HUES48 (cell line): ENCODE data around the gene ADGRL2.

Experiments used
- H3K27ac ChIP-seq: one replicate; pipeline ENCODE4 v1.7.0; 2013; ENCODE audit warnings: low read depth, low read length, inconsistent platforms
- H3K27me3 ChIP-seq: 2 replicates; pipeline ENCODE4 v1.6.1; 2013; ENCODE audit warnings: mild to moderate bottlenecking, low read length; ENCODE audit not compliant: control insufficient read depth, insufficient read depth
- H3K36me3 ChIP-seq: 2 replicates; pipeline ENCODE4 v1.6.1; 2013; ENCODE audit warnings: low read length; ENCODE audit not compliant: control insufficient read depth, insufficient read depth
- H3K4me1 ChIP-seq: 2 replicates; pipeline ENCODE4 v1.6.1; 2013; ENCODE audit warnings: mild to moderate bottlenecking, low read length; ENCODE audit not compliant: control insufficient read depth, insufficient read depth
- H3K4me3 ChIP-seq: 2 replicates; pipeline ENCODE4 v1.5.1; 2013; ENCODE audit warnings: mild to moderate bottlenecking, low read depth, low read length
- H3K9ac ChIP-seq: 2 replicates; pipeline ENCODE4 v1.6.1; 2013; ENCODE audit warnings: mild to moderate bottlenecking, low read depth, low read length, moderate library complexity
- H3K9me3 ChIP-seq: 2 replicates; pipeline ENCODE4 v1.6.1; 2013; ENCODE audit warnings: low read length; ENCODE audit not compliant: control insufficient read depth, insufficient read depth

Gene ADGRL2

DNA sequence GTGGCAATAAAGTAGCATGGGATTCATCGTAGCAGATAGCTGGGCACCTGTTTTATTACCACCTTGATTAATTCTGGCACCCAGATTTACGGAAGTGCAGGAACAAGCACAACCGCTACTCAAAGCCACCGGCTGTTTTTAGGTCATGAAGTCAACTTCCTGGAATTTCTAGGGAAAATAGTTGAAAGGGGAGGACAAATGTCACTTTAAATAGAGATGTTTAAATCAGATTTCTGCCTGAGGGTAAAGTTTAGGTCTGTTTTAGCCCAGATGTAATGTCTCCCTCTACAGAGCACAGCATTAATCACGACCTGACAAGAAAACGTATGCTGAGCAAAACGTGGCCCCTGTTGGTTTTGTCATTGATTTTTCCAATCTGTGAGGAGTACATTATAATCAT lies 8.0 kb downstream of the ADGRL2 start:
- no peak overlapping the region for H3K4me3 ChIP-seq
- H3K27me3 ChIP-seq, result no peaks in the 10 kb centered on the region
- no peak overlapping the region for H3K9ac ChIP-seq
- H3K9me3 ChIP-seq, result no peaks in the 10 kb centered on the region
- H3K4me1 ChIP-seq, result peaks cover 67% of the 10 kb centered on the region
- H3K36me3 ChIP-seq, result no peaks in the 10 kb centered on the region
- H3K27ac ChIP-seq, result peak overlapping the region; percentile 43

DNA sequence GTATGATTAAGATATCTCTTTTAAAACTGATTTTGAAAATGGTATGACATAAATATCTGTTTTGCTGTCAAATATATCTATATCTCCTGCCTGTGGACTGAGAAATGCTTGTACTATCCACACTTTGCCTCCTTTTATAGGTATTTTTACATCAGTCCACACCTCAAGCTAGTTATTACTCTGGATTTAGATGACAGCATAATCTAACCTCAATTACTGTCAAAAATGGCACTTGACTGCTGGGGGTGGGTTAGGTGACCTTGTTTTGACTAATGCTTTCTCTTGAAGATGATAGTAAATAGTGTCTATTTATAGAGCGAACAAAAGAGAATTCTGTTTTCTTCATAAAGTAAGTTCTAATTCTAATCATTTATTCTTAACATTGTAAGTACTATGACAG lies 9.1 kb downstream of the ADGRL2 start:
- peaks cover 60% of the 10 kb centered on the region for H3K4me1 ChIP-seq

DNA sequence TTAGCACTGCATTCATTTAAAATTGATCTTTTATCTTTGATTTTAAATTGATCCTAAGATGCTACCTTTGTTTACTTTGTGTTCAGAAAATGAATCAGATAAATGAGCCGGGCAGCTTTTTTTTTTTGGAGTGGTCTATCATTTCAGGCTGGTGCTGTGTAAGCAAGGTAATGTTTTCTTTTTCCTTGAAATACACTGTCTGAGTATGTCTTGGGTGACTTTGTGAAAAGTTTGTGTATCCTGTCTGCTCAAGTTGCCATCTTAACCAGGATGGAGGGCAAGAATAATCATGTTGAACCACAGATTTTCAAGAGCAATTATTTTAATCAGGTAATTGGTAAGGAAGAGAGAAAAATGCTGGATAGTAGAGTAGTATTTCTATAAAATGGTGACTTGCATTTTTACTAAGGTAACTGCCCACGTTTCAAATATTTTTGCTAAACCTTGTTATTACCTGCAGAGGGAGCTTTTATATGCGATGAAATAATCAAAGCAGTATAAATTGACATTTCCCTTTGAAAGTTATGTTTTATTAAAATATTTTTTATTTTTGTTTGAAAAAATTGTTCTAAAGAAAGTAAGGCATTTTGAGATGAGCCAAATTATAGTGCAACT lies 11.1 kb downstream of the ADGRL2 start:
- peaks cover 44% of the 10 kb centered on the region for H3K4me1 ChIP-seq

More for the DNA sequence above, 9.1 kb downstream of the ADGRL2 start:
- H3K9me3 ChIP-seq, result no peaks in the 10 kb centered on the region
- H3K27ac ChIP-seq, result no peak overlapping the region
- H3K27me3 ChIP-seq, result no peaks in the 10 kb centered on the region
- no peaks in the 10 kb centered on the region for H3K36me3 ChIP-seq
- no peak overlapping the region for H3K4me3 ChIP-seq
- H3K9ac ChIP-seq, result no peak overlapping the region

DNA sequence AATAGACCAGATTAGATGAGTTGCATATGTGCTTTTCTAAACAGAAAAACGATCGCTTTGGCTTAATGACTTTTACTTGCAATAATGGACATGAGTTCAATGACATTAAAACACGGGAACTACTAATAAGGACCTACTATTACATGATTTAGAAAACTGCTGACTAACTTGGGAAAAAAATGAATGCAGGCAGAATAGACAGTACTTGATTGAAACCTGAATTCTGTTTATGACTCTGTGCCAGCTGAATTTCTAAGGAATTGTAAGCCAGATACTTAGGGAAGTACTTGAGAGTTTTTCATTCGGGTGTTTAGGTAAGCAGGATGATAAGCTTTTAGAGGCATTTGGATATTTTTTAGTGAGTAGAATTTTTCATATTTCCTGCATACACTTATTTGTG lies 12.0 kb downstream of the ADGRL2 start:
- Histone ChIP-seq H3K9me3 (no peaks in the 10 kb centered on the region), H3K27me3 (no peaks in the 10 kb centered on the region), H3K27ac (no peak overlapping the region), H3K4me1 (peaks cover 36% of the 10 kb centered on the region), H3K4me3 (no peak overlapping the region), H3K9ac (no peak overlapping the region), H3K36me3 (no peaks in the 10 kb centered on the region)

More for the DNA sequence above, 11.1 kb downstream of the ADGRL2 start:
- H3K9me3 ChIP-seq, result no peaks in the 10 kb centered on the region
- H3K36me3 ChIP-seq, result no peaks in the 10 kb centered on the region
- H3K27ac ChIP-seq, result no peak overlapping the region
- H3K4me3 ChIP-seq, result no peak overlapping the region
- H3K9ac ChIP-seq, result no peak overlapping the region
- no peaks in the 10 kb centered on the region for H3K27me3 ChIP-seq

DNA sequence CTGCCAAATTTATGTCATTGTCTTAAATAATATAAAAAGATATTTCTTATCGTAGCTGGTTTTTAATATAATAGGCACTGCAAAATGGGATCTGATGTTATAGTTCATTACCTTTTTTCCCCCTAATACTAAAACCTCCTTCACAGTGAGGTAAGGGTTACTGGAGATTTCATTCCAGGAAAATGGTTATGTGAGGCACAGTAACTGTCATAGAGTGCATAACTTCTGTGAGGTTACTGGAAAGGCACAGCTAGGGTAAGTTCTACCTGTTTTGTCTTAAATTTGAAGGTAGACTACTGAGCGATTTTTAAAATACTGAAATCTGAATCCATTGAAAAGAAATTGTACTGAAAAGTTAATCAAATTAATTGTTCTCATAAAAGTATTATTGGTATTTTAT lies 13.0 kb downstream of the ADGRL2 start:
- H3K36me3 ChIP-seq, result no peaks in the 10 kb centered on the region
- H3K9ac ChIP-seq, result no peak overlapping the region
- no peaks in the 10 kb centered on the region for H3K9me3 ChIP-seq
- peaks cover 38% of the 10 kb centered on the region for H3K4me1 ChIP-seq
- H3K27me3 ChIP-seq, result no peaks in the 10 kb centered on the region
- H3K4me3 ChIP-seq, result no peak overlapping the region
- no peak overlapping the region for H3K27ac ChIP-seq

DNA sequence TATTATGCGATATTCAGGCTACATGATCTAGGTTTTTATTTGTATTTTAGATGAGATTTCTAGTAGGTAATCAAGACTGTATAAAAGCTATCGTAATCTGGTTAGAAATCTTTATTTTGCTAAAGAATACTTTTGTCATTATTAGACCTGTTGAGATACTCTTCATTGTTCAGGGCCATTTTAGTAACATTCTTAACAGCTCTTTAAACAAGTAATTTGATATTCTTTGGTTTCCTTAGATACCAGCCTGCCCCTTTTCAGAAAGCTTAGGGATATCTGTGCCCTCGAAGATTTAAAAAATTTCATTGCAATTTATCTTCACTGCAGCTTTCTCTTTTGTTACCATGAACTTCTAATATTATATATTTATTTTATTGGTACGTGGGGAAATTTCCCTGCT lies 18.9 kb downstream of the ADGRL2 start:
- Histone ChIP-seq H3K9me3 (no peaks in the 10 kb centered on the region), H3K9ac (no peak overlapping the region), H3K4me1 (peaks cover 51% of the 10 kb centered on the region), H3K27ac (no peak overlapping the region), H3K4me3 (no peak overlapping the region), H3K27me3 (no peaks in the 10 kb centered on the region), H3K36me3 (no peaks in the 10 kb centered on the region)

DNA sequence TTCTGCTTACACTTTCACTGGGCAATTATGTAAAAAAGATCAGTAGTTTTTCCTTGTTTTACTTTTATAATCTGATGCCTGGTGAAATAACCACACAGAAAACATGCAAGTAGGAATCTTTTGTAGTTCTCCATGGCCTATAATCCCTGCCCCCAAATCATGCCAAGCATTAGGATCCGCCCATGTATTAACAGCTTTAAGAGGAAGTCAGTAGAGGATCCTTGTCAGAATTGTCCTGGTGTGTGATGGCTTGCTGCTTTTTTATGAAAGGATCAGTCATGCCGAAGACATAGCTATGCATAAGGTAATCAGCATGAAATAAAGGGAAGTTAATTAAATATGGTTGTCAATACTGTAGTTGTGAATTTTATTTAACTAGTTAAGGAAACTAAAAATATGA lies 20.0 kb downstream of the ADGRL2 start:
- Histone ChIP-seq H3K4me1 (peaks cover 49% of the 10 kb centered on the region), H3K27ac (peak overlapping the region; percentile 18), H3K9me3 (no peaks in the 10 kb centered on the region)

DNA sequence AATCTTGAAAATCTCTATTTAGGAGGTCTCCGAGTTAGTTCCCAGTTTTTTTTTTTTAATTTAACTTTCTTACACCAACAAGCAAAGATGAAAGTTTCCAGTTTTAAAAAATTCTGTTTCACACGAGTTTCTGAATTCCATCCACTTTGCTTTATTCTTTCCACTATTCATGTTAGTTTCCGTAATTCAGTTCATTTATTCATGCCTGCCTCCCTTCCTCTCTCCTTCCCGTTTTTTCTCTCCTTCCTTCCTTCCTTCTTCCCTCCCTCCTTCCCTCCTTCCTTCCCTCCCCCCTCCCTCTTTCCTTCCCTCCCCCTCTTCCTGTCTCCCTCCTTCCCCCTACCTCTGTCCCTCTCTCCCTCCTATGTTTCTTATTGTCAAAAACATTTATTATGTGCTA lies 22.3 kb downstream of the ADGRL2 start:
- no peak overlapping the region for H3K27ac ChIP-seq
- no peak overlapping the region for H3K4me3 ChIP-seq
- no peaks in the 10 kb centered on the region for H3K36me3 ChIP-seq
- H3K4me1 ChIP-seq, result peaks cover 49% of the 10 kb centered on the region
- H3K9me3 ChIP-seq, result no peaks in the 10 kb centered on the region
- H3K27me3 ChIP-seq, result no peaks in the 10 kb centered on the region
- no peak overlapping the region for H3K9ac ChIP-seq

More for the DNA sequence above, 20.0 kb downstream of the ADGRL2 start:
- H3K27me3 ChIP-seq, result no peaks in the 10 kb centered on the region
- no peak overlapping the region for H3K4me3 ChIP-seq
- no peaks in the 10 kb centered on the region for H3K36me3 ChIP-seq
- H3K9ac ChIP-seq, result no peak overlapping the region

DNA sequence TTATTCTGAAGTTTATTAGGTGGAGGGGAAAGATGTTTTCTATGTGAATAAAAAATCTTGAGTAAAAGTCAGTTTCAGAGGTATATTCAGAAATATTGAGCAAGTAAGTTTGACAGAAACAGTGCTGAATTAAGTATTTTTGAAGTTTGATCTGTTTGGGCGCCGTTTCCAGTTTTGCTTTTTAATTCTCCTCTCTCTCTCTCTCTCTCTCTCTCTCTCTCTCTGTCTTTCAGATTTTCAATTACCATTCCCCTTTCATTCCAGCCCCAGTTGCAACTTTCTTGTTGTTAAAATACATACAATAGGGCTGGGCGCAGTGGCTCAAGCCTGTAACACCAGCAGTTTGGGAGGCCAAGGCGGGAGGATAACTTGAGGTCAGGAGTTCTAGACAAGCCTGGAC lies 24.0 kb downstream of the ADGRL2 start:
- Histone ChIP-seq H3K4me1 (peaks cover 32% of the 10 kb centered on the region), H3K9me3 (no peaks in the 10 kb centered on the region), H3K27ac (no peak overlapping the region), H3K9ac (no peak overlapping the region), H3K4me3 (no peak overlapping the region), H3K36me3 (no peaks in the 10 kb centered on the region), H3K27me3 (no peaks in the 10 kb centered on the region)

DNA sequence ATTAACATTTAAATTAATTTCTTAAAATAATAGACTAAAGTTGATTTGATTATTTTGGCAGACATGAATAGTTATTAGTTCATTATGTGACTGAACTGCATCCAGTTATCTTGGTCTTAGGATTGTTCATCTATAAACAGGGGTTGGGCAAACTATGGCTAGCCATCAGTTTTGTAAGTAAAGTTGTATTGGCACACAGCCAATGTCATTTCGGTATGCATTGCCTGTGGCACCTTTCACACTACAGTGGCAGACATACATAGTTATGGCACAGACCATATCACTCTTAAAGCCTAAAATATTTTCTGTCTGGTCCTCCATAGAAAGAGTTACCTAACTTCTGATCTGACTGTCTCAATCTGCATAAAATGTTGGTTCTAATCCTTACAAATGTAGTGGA lies 27.2 kb downstream of the ADGRL2 start:
- peaks cover 26% of the 10 kb centered on the region for H3K4me1 ChIP-seq
- no peak overlapping the region for H3K4me3 ChIP-seq
- H3K36me3 ChIP-seq, result no peaks in the 10 kb centered on the region
- no peak overlapping the region for H3K27ac ChIP-seq
- H3K9me3 ChIP-seq, result no peaks in the 10 kb centered on the region
- no peaks in the 10 kb centered on the region for H3K27me3 ChIP-seq
- no peak overlapping the region for H3K9ac ChIP-seq

DNA sequence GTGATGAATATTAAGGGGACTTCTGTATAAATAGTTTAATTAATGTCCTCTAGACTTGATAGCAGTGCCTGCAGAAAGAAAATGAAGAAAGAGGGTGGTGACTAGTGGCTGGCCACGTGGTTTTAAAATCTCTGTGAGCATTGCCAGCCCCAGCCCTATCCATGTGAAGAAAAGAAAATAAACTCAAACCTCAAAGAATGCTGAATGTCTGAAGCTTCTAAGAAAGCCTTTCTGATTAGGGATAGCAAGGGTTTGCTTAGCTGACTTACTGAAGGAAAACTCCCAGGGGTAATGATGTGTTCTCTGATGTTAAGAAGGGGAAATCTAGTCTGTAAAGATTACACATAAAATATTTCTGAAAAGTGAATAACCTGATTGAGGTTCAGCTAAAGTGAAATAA lies 31.8 kb downstream of the ADGRL2 start:
- peak overlapping the region; percentile 7 for H3K27ac ChIP-seq
- no peak overlapping the region for H3K4me3 ChIP-seq
- H3K9ac ChIP-seq, result no peak overlapping the region
- no peaks in the 10 kb centered on the region for H3K27me3 ChIP-seq
- no peaks in the 10 kb centered on the region for H3K36me3 ChIP-seq
- H3K4me1 ChIP-seq, result peaks cover 46% of the 10 kb centered on the region
- no peaks in the 10 kb centered on the region for H3K9me3 ChIP-seq
